Liver (tissue), 9 donors: ENCODE results near the gene LYZL1. TPM values are rescaled to one million over a fixed set of nuclear protein-coding genes. Genes with fewer than 3 reads are reported as not detected.

Experiments
- DNase-seq: peaks from one replicate; pipeline ENCODE4 v3.0.0-alpha.2; 2017; ENCODE audit warnings: low spot score
- H3K27ac ChIP-seq, 2 donors: one replicate each; pipeline ENCODE4 v1.7.0; 2013; ENCODE audit warnings: inconsistent platforms in 2 of 2, low read length in 2 of 2, control low read depth in 1 of 2, low read depth in 1 of 2, mild to moderate bottlenecking in 1 of 2
- H3K27me3 ChIP-seq, 4 donors: one replicate each; pipeline versions ENCODE4 v1.6.1 to v1.7.0; 2013; ENCODE audit warnings: low read length in 3 of 4, inconsistent platforms in 1 of 4, mild to moderate bottlenecking in 1 of 4, moderate library complexity in 1 of 4; ENCODE audit not compliant: control insufficient read depth in 4 of 4, insufficient read depth in 4 of 4
- H3K36me3 ChIP-seq, 4 donors: one replicate each; pipeline versions ENCODE4 v1.6.1 to v1.7.0; 2013; ENCODE audit warnings: low read length in 3 of 4, mild to moderate bottlenecking in 3 of 4, low read depth in 1 of 4, moderate library complexity in 1 of 4; ENCODE audit not compliant: control insufficient read depth in 4 of 4, insufficient read depth in 3 of 4
- H3K4me1 ChIP-seq, 4 donors: one replicate each; pipeline versions ENCODE4 v1.6.1 to v1.7.0; 2013; ENCODE audit warnings: low read length in 3 of 4, mild to moderate bottlenecking in 3 of 4, moderate library complexity in 1 of 4; ENCODE audit not compliant: control insufficient read depth in 4 of 4, insufficient read depth in 4 of 4
- H3K4me3 ChIP-seq, 3 donors: one replicate each; pipeline versions ENCODE4 v1.6.1 to v1.7.0; 2013; ENCODE audit warnings: low read length in 3 of 3, control low read depth in 1 of 3, low read depth in 1 of 3, mild to moderate bottlenecking in 1 of 3
- H3K9ac ChIP-seq, 2 donors: one replicate each; pipeline ENCODE4 v1.7.0; 2013; ENCODE audit warnings: low read length in 2 of 2, mild to moderate bottlenecking in 2 of 2, moderate library complexity in 2 of 2, control low read depth in 1 of 2, low read depth in 1 of 2
- H3K9me3 ChIP-seq, 4 donors: one replicate each; pipeline versions ENCODE4 v1.6.1 to v1.7.0; 2013; ENCODE audit warnings: low read length in 3 of 4; ENCODE audit not compliant: control insufficient read depth in 4 of 4
- ATF3 ChIP-seq: IDR thresholded peaks from 2 replicates; pipeline ENCODE4 v1.6.1; 2016; ENCODE audit warnings: antibody characterized with exemption
- CTCF ChIP-seq: fragments of 150-350 bp; IDR thresholded peaks from 2 replicates; pipeline ENCODE4 v1.5.1; 2017; ENCODE audit warnings: improper control_type of control experiment, low read depth, low read length; ENCODE audit not compliant: missing input control
- EGR1 ChIP-seq, 2 donors: IDR thresholded peaks; 2 replicates each; pipeline ENCODE4 v1.6.1; 2016 to 2018; ENCODE audit warnings: antibody characterized with exemption in 2 of 2, low read depth in 2 of 2
- FOXA1 ChIP-seq: IDR thresholded peaks from 2 replicates; pipeline ENCODE4 v1.6.1; 2016; ENCODE audit warnings: antibody characterized with exemption
- FOXA2 ChIP-seq: IDR thresholded peaks from 2 replicates; pipeline ENCODE4 v1.6.1; 2016; ENCODE audit warnings: antibody characterized with exemption
- GABPA ChIP-seq, 2 donors: IDR thresholded peaks in 1 of 2; conservative IDR thresholded peaks in 1 of 2; 2 replicates each; pipeline ENCODE4 v1.6.1; 2016; ENCODE audit warnings: antibody characterized with exemption in 2 of 2, mild to moderate bottlenecking in 1 of 2, moderate library complexity in 1 of 2
- HNF4G ChIP-seq: IDR thresholded peaks from 2 replicates; pipeline ENCODE4 v1.6.1; 2016; ENCODE audit warnings: antibody characterized with exemption
- NR2F2 ChIP-seq: IDR thresholded peaks from 2 replicates; pipeline ENCODE4 v1.6.1; 2016; ENCODE audit warnings: antibody characterized with exemption
- RAD21 ChIP-seq, 2 donors: IDR thresholded peaks; 2 replicates each; pipeline ENCODE4 v1.6.1; 2016; ENCODE audit warnings: antibody characterized with exemption in 2 of 2, mild to moderate bottlenecking in 2 of 2
- REST ChIP-seq: IDR thresholded peaks from 2 replicates; pipeline ENCODE4 v1.6.1; 2016; ENCODE audit warnings: antibody characterized with exemption, mild to moderate bottlenecking
- RXRA ChIP-seq, 2 donors: IDR thresholded peaks; 2 replicates each; pipeline ENCODE4 v1.6.1; 2017 to 2018; ENCODE audit warnings: antibody characterized with exemption in 2 of 2, mild to moderate bottlenecking in 1 of 2
- YY1 ChIP-seq: IDR thresholded peaks from 2 replicates; pipeline ENCODE4 v1.6.1; 2016; ENCODE audit warnings: antibody characterized with exemption, mild to moderate bottlenecking
- ZBTB33 ChIP-seq: IDR thresholded peaks from 2 replicates; pipeline ENCODE4 v1.6.1; 2016; ENCODE audit warnings: antibody characterized with exemption
- WGBS: extraction: QIAGEN DNeasy Blood & Tissue Kit; methylation state at CpG from one replicate; pipeline ENCODE4 v1.1.7; 2013; 5-methylcytosine and 5-hydroxymethylcytosine counted together
- polyA plus RNA-seq, 2 donors: library from polyadenylated mRNA; stranded (reverse) in 1 of 2; unstranded in 1 of 2; fragments of 200-250 nt in 1 of 2; fragments of >200 nt in 1 of 2; fragmentation: Nextera tagmentation in 1 of 2; extraction: Ambion mirVana in 1 of 2; gene quantifications; one replicate each; pipeline versions ENCODE4 v1.2.1 to v1.2.3, GENCODE V29; 2013 to 2015
- total RNA-seq, 2 donors: library from RNA; depleted of rRNA; stranded (reverse); fragments of >200 nt; gene quantifications; one replicate each; pipeline ENCODE4 v1.2.3, GENCODE V29; 2014
- donor health status: healthy.
- donor health status: healthy.
- donor health status: healthy.
- donor health status: healthy.
- donor health status: healthy.

LYZL1 gene
- total and polyA plus RNA-seq, 4 donors: not detected

DNA sequence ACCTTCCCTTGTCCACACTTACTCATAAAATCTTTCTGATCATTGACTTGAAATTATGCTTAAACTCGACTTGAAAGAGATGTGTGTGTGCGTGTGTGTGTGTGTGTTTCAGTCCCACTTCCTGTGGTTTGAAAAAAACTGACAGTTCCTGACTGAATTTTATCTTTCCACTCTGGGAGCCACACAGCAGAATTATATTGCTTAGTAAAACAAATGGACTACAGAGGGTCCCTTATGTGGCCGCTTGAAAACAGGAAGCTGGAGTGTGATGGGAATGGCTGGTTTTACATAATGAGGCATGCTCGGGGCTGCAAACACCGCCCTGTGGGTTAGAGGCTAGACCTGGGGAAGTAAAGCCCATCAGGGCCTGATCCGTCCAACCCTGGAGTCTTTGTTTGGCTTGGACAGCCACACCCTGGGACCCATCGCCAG, 54.8 kb downstream of the LYZL1 start:
- Histone ChIP-seq H3K9me3 (no peaks in the 10 kb centered on the region), H3K4me3 (no peak overlapping the region), H3K36me3 (no peaks in the 10 kb centered on the region), H3K27ac (no peak overlapping the region), H3K27me3 (no peaks in the 10 kb centered on the region), H3K9ac (no peak overlapping the region), H3K4me1 (peaks cover 0 to 6% (median 1%) of the 10 kb centered on the region in 4 donors)
- TF ChIP-seq EGR1 (IDR thresholded peaks at IDR 0.05; ENCODE audit: low read depth in 2 of 2): no peak
- TF ChIP-seq CTCF: no peak
- no peak for TF ChIP-seq ATF3
- TF ChIP-seq GABPA (IDR thresholded peaks at IDR 0.05 in 1 of 2, conservative IDR thresholded peaks at IDR 0.05 in 1 of 2): no peak
- TF ChIP-seq HNF4G: no peak
- TF ChIP-seq ZBTB33: no peak
- no peak for TF ChIP-seq FOXA1
- no peak for TF ChIP-seq RAD21 (IDR thresholded peaks at IDR 0.05)
- no peak for DNase-seq
- 72% methylated on average over 7 of the region's 7 CpGs for WGBS

DNA sequence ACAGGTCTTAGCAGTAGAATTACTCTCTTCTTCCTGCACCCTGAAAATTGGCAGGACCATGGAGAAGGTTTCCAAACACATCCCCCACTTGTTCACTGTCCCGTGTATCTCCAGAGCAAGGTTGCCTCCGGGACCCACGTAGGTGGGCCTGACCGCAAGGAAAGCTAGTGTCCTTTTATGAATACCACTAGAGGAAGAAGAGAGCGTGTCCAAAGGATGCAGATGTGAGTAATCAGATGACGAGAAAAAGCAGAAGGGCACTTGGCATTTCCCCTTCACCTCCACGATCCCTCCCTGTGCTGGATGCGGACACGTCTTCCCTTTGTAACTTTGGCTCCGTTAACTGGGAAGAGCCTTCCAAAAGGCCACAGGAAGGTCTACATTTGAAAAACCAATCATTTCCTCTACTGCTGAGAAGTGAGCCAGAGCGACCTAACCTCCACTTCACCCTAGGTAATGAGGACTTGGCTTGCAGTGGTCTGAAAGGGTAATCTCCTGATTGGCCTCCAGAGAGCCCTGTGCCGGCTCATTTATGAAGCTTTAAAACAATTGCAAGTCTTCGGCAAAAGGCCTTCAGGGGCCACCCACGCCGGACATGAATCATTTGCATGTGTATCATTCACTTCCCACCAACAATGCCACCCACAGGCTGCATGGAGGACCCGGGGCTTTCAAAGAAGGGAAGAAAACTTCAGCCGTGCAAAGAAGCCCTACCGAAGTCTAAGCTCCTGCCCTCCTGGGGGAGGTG, 55.4 kb downstream of the LYZL1 start:
- H3K4me3 ChIP-seq: no peak overlapping the region
- WGBS: 79% methylated on average over 18 of the region's 18 CpGs
- H3K27me3 ChIP-seq: no peaks in the 10 kb centered on the region
- H3K4me1 ChIP-seq: peaks cover 0 to 6% (median 1%) of the 10 kb centered on the region in 4 donors
- H3K9me3 ChIP-seq: no peaks in the 10 kb centered on the region
- H3K27ac ChIP-seq: no peak overlapping the region
- H3K36me3 ChIP-seq: no peaks in the 10 kb centered on the region
- no peak overlapping the region for H3K9ac ChIP-seq
- no peak for DNase-seq
- TF ChIP-seq RXRA (IDR thresholded peaks at IDR 0.05) (no peak), FOXA1 (no peak), CTCF (no peak), REST (no peak), NR2F2 (no peak), YY1 (no peak), FOXA2 (no peak)
